IPS-NIHi7 (cell line): ENCODE measurements around the gene GRIA3.
"Not testable (repeated sequence)": the region's sequence is repeated elsewhere in the genome, so short reads cannot be mapped to it uniquely, and the experiment has no call there.

Experiments used
- DNase-seq: peaks from one replicate; pipeline ENCODE4 v3.0.0; 2012; ENCODE audit warnings: mixed read lengths; ENCODE audit errors: extremely low spot score

Gene GRIA3

DNA sequence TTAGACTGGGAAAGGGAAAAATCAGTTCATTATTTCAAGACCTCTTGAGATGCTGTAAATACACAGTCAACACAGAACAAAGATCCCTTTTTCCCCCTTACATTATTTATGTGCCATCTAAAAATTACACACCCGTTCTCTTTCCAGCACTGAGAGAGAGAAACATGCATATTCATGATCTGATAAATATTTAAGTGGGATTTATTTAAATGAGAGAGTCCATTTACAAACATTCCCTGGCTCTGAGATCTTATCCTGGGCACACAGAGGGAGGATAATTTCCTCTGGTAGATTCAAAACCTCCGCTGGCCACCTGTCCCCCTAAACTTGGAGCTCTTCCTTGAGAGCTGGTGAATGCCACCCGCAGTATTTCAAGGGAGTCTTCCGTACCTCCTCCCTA, 88.6 kb downstream of the GRIA3 start:
- no peak for DNase-seq

DNA sequence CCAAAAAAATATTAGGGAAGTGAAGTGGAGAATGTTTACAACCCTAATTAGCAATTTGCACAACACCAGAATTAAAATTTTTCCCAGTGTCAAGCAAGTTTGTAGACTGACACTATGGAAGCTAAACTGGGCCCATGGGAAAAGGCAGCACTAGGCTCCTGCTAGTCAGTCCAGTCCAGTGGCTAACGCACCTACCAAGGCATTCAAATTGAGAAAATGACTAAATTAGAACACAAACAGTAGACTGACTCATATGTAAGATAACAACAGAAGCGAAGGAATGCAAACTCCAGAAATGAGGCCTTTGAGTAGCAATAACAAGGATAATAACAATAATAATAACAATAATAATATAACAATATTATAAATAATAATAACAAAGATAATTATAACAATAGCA, 90.7 kb downstream of the GRIA3 start:
- DNase-seq: no peak

DNA sequence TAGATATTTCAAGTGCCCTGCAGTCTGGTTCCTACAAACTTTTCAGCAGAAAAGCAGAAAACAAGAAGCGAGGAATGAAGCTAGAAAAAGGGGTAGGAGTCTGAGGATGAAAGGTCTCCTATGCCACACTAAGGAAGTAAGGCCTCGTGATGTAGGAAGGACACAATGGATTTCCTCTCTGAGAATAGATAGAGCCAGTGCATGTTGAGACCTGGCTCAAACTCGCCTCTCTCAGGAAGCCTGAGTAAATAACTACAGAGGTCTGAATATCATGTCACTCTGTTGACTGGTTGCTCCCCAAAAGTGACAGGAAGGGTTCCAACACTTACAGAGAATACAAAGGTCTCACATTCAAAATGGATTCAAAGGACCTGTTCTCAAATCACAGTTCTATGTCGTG, 93.3 kb downstream of the GRIA3 start:
- no peak for DNase-seq

- no peak for DNase-seq
Observed at GRCh38 chrX:123277821-123278220, 93.7 kb downstream of the GRIA3 start.

DNA sequence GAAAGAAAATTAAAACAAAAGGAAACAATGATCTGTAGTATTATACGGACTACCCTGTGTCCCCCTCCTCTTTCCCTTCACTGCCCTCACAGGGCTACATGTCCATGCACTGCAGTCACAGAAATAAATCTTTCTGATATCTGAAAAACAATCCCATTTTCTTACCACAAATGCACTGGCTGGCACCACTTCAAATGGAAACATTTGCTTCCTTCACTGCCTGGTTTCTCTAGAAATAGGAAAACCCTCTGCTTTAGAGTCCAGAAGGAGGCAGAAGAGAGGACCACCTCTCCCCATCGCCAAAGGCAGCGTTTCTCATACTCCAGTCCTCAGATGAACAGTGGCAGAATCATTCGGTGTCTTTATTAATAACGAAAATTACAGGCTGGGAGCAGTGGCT, 98.2 kb downstream of the GRIA3 start:
- DNase-seq: no peak

- DNase-seq: not testable (repeated sequence)
Observed at GRCh38 chrX:123283407-123283806, 99.3 kb downstream of the GRIA3 start.

DNA sequence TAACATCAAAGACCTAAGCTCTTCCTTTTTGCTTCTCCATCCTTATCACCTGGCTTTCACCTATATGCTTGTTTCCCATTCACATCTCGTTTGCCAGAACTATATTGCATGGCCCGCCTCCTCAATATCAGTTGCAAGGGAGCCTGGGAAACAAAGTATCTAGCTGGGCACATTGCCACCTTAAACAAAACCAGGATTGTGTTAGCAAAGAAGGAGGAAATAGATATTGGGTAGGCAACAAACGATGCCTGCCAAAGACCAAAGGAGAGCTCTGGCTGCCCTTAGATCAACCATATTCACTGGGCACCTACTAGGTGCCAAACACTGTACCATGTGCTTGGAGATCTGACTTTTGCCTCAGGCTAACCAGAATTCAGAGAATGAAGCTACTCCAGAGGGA, 107.5 kb downstream of the GRIA3 start:
- no peak for DNase-seq

DNA sequence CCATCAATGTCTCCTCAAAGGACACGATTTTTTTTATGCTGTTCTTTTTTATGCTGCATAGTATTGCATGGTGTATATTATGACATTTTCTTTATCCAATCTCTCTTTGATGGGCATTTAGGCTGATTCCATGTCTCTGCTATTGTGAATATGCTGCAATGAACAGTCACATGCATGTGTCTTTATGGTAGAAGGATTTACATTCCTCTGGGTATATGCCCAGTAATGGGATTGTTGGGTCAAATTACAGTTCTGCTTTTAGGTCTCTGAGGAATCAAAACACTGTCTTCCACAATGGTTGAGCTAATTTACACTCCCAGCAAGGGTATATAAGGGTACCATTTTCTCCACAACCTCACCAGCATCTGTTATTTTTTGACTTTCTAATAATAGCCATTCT, 113.9 kb downstream of the GRIA3 start:
- no peak for DNase-seq

- DNase-seq: no peak
Observed at GRCh38 chrX:123303429-123303828, 119.4 kb downstream of the GRIA3 start.

DNA sequence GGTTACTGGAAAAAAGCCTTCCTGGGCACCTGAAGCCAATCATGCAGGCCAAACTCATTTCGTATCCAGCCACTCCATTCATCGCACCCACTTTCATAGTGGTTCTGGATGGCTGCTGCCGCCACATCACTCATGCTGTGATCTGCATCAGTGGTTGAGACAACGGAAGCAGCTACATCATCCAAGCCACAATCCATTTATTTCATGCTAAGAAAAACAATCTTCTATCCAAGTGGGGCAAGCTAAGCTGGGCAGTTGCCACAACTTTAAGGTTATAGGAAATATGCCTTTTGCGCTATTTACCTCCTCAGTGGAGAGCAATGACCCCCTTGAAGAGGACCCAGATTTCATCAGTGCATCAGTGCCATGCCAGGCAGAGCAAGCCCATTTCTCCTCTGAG, 124.6 kb downstream of the GRIA3 start:
- DNase-seq: no peak

GRCh38 chrX:123310112-123310511, 126.0 kb downstream of the GRIA3 start:
- no peak for DNase-seq

- DNase-seq: no peak
Observed at GRCh38 chrX:123311486-123311885, 127.4 kb downstream of the GRIA3 start.

DNA sequence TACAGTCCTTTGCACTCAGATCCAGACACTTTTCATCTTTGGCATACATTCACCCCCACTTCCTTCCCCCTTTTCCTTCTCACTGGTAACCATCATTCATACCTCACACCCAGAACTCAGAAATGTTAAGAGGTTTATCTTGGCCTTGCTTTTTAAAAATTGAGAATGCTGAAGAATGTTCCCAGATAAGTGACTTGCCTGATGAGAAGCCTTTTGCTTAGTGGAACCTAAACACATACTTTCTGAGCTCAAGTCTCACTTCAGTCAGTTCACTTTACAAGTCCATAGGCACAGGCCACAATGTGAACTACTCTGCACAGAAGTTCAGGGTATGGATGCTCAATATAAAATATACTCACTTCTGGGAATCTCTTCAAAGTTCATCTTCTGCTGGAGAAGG, 129.4 kb downstream of the GRIA3 start:
- no peak for DNase-seq

GRCh38 chrX:123320622-123321021, 136.5 kb downstream of the GRIA3 start:
- DNase-seq: no peak

DNA sequence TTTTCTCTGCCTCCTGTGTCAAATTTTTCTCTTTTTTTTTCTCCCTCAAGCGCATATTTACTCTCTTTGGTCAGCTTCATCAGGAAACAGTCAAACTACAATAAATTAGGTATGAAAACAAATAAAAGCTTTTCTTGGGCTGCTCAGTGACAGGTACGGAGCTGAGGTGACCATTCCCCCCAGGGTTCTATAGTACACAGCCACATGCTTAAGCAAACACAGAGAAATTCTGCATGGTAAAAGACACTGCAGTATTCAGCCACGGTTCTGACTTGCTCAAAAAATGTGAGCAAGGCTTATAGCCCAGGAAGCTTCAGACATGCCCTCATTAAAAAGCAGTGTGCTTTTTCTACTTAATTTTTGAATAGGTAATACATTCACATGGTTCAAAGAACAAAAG, 138.5 kb downstream of the GRIA3 start:
- DNase-seq: no peak

DNA sequence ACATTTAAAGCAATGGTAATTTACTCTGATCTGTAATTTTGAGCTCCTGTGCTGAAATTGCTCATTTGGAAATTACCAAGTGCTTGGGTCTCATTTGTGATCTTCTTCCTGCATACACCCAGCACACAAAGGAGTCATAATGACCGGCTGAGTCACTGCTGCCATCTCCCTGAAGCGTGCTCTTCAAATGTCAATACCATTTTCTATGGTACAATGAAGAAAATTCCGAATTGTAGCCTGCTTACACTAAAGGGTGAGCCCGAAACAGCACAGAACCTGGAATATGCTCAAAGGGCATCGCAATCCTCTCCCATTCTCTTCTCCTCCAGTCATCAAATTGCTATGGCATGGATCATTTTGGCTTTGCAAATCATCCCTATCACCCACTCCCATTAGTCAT, 140.5 kb downstream of the GRIA3 start:
- DNase-seq: no peak

GRCh38 chrX:123330229-123330942, 146.3 kb downstream of the GRIA3 start:
- no peak for DNase-seq

DNA sequence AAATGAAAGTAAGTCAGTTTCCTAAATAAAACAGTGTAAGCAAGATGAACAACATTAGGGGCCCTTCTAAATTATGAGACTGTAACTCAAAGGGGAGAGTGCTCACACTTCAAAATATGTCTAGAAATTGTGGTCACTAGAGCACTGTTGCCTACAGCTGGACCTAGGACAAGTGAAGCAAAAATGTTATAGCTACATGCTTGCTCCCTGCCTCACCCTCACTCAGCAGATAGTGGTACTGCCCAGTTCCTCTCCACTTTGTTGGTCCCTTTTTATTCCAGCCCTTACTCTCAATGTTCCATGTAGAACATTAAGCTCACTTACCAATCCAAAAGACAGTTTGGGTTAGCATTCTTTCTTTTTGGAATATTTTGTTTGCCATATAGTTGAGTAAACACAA, 147.3 kb downstream of the GRIA3 start:
- DNase-seq: no peak

- DNase-seq: no peak
Observed at GRCh38 chrX:123331859-123332258, 147.8 kb downstream of the GRIA3 start.

- no peak for DNase-seq
Observed at GRCh38 chrX:123336666-123337065, 152.6 kb downstream of the GRIA3 start.

- no peak for DNase-seq
Observed at GRCh38 chrX:123337886-123338639, 154.0 kb downstream of the GRIA3 start.

- no peak for DNase-seq
Observed at GRCh38 chrX:123339221-123339905, 155.3 kb downstream of the GRIA3 start.

DNA sequence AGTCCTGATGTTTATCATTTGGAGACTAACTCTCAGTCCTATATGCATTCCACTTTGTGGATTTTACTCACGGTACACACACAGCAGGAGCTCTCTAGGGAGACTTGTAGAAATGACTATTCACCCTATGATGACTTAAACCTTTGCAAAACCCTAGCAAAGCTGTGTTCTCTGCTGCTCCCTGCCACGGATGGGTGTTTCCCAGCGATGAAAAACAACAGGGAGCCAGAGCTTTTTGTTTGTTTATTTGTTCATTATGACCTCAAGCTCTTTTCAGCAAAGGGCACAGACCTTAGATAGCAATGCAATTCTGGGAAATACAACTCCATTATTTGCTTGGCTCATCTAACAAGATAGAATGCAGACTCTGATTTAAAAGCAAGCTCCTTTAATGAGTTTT, 156.6 kb downstream of the GRIA3 start:
- peak; percentile 20 for DNase-seq
